MM.1S (cell line): ENCODE data around the gene TFEB.

ENCODE experiments used
- DNase-seq: peaks from one replicate; pipeline ENCODE4 v3.0.0-alpha.2; 2015
- H2AFZ ChIP-seq: fragments of 300-600 bp; sonication (generic); 2 replicates; pipeline ENCODE4 v1.6.0; 2016; ENCODE audit warnings: antibody characterized with exemption, low read length
- H3F3A ChIP-seq: fragments of 300-600 bp; sonication (generic); 2 replicates; pipeline ENCODE4 v1.6.1; 2016; ENCODE audit warnings: mild to moderate bottlenecking, antibody characterized with exemption, low read length, moderate library complexity, mixed read lengths; ENCODE audit not compliant: insufficient read depth
- H3K27ac ChIP-seq: fragments of 300-600 bp; sonication (generic); 2 replicates; pipeline ENCODE4 v1.5.1; 2016; ENCODE audit warnings: mild to moderate bottlenecking, low read length
- H3K27me3 ChIP-seq: fragments of 300-600 bp; sonication (generic); replicated peaks from 2 replicates; pipeline ENCODE4 v1.6.0; 2016; ENCODE audit warnings: low read length; ENCODE audit not compliant: insufficient read depth
- H3K36me3 ChIP-seq: fragments of 300-600 bp; sonication (generic); replicated peaks from 2 replicates; pipeline ENCODE4 v1.6.1; 2016; ENCODE audit warnings: mild to moderate bottlenecking, low read length, mixed read lengths; ENCODE audit not compliant: insufficient read depth
- H3K4me1 ChIP-seq: fragments of 300-600 bp; sonication (generic); 2 replicates; pipeline ENCODE4 v1.6.1; 2016; ENCODE audit warnings: low read length, mixed read lengths
- H3K4me2 ChIP-seq: fragments of 300-600 bp; sonication (generic); 2 replicates; pipeline ENCODE4 v1.6.0; 2016; ENCODE audit warnings: low read depth, low read length
- H3K4me3 ChIP-seq: fragments of 300-600 bp; sonication (generic); 2 replicates; pipeline ENCODE4 v1.5.1; 2016; ENCODE audit warnings: low read length, mixed read lengths
- H3K79me2 ChIP-seq: fragments of 300-600 bp; sonication (generic); 2 replicates; pipeline ENCODE4 v1.6.1; 2016; ENCODE audit warnings: mixed run types, low read length, mixed read lengths
- H3K9ac ChIP-seq: fragments of 300-600 bp; sonication (generic); 2 replicates; pipeline ENCODE4 v1.6.1; 2016; ENCODE audit warnings: low read length, mixed read lengths
- H3K9me2 ChIP-seq: fragments of 300-600 bp; sonication (generic); replicated peaks from 2 replicates; pipeline ENCODE4 v1.6.1; 2016; ENCODE audit warnings: mild to moderate bottlenecking, low read length, mixed read lengths; ENCODE audit not compliant: insufficient read depth
- H3K9me3 ChIP-seq: fragments of 300-600 bp; sonication (generic); replicated peaks from 2 replicates; pipeline ENCODE4 v1.6.1; 2016; ENCODE audit warnings: mild to moderate bottlenecking, low read length, mixed read lengths; ENCODE audit not compliant: insufficient read depth
- H4K20me1 ChIP-seq: fragments of 300-600 bp; sonication (generic); 2 replicates; pipeline ENCODE4 v1.6.1; 2016; ENCODE audit warnings: mild to moderate bottlenecking, low read length, moderate library complexity, mixed read lengths; ENCODE audit not compliant: insufficient read depth
- CTCF ChIP-seq: fragments of 300-600 bp; sonication (generic); IDR thresholded peaks from 2 replicates; pipeline ENCODE4 v1.5.1; 2016; ENCODE audit warnings: antibody characterized with exemption, low read length, mixed read lengths
- EZH2 ChIP-seq: fragments of 300-600 bp; sonication (generic); optimal IDR thresholded peaks from 2 replicates; pipeline ENCODE3; 2017; ENCODE audit warnings: low read depth, mild to moderate bottlenecking, antibody characterized with exemption, low read length, mixed read lengths
- EZH2phosphoT487 ChIP-seq: fragments of 300-600 bp; sonication (generic); IDR thresholded peaks from 2 replicates; pipeline ENCODE4 v1.6.1; 2018; ENCODE audit warnings: antibody characterized with exemption, low read length

TFEB gene

GRCh38 chr6:41770381-41771057 lies 35.1 kb upstream of the TFEB start:
- Histone ChIP-seq H2AFZ (no peak overlapping the region), H3K9me3 (no peaks in the 10 kb centered on the region), H3K4me3 (no peak overlapping the region), H3K4me2 (no peak overlapping the region), H3K36me3 (no peaks in the 10 kb centered on the region), H3K4me1 (peaks cover 14% of the 10 kb centered on the region), H3K27me3 (no peaks in the 10 kb centered on the region), H3K9me2 (no peaks in the 10 kb centered on the region), H3F3A (no peaks in the 10 kb centered on the region), H3K27ac (no peak overlapping the region), H3K79me2 (no peaks in the 10 kb centered on the region), H4K20me1 (no peaks in the 10 kb centered on the region), H3K9ac (no peak overlapping the region)
- no peak for DNase-seq
- TF ChIP-seq EZH2 (no peak), EZH2phosphoT487 (no peak), CTCF (no peak)

GRCh38 chr6:41769376-41769775 lies 34.0 kb upstream of the TFEB start:
- Histone ChIP-seq H3K27me3 (no peaks in the 10 kb centered on the region), H3K36me3 (no peaks in the 10 kb centered on the region), H3K4me2 (peak overlapping the region; percentile 44), H3K9me3 (no peaks in the 10 kb centered on the region), H3K9me2 (no peaks in the 10 kb centered on the region), H3F3A (no peaks in the 10 kb centered on the region), H3K9ac (no peak overlapping the region), H3K27ac (peak overlapping the region; percentile 38; the same call in 1 of the 2 replicates), H2AFZ (no peak overlapping the region), H4K20me1 (no peaks in the 10 kb centered on the region), H3K79me2 (no peaks in the 10 kb centered on the region), H3K4me3 (no peak overlapping the region), H3K4me1 (peaks cover 14% of the 10 kb centered on the region)
- DNase-seq = no peak
- TF ChIP-seq EZH2 (no peak), EZH2phosphoT487 (no peak), CTCF (no peak)

GRCh38 chr6:41768545-41769308 lies 33.3 kb upstream of the TFEB start:
- H3K4me3 ChIP-seq = no peak overlapping the region
- peak overlapping the region; percentile 44 for H3K4me2 ChIP-seq
- H3K36me3 ChIP-seq = no peaks in the 10 kb centered on the region
- no peaks in the 10 kb centered on the region for H3F3A ChIP-seq
- H4K20me1 ChIP-seq = no peaks in the 10 kb centered on the region
- no peaks in the 10 kb centered on the region for H3K9me2 ChIP-seq
- peak overlapping the region; percentile 38; the same call in 1 of the 2 replicates for H3K27ac ChIP-seq
- no peaks in the 10 kb centered on the region for H3K79me2 ChIP-seq
- no peak overlapping the region for H3K9ac ChIP-seq
- no peak overlapping the region for H2AFZ ChIP-seq
- peaks cover 14% of the 10 kb centered on the region for H3K4me1 ChIP-seq
- no peak for DNase-seq
- H3K9me3 ChIP-seq = no peaks in the 10 kb centered on the region
- H3K27me3 ChIP-seq = no peaks in the 10 kb centered on the region
- TF ChIP-seq CTCF (no peak), EZH2phosphoT487 (no peak), EZH2 (no peak)
